ES-I3 (cell line): Measurements from ENCODE around the gene ZNF785.

Experiments used
- H3K36me3 ChIP-seq: 2 replicates; pipeline ENCODE4 v1.6.1; 2013; ENCODE audit warnings: mild to moderate bottlenecking, low read length, control low read depth, moderate library complexity; ENCODE audit not compliant: insufficient read depth
- H3K4me1 ChIP-seq: 2 replicates; pipeline ENCODE4 v1.6.1; 2013; ENCODE audit warnings: mild to moderate bottlenecking, control low read depth, low read length; ENCODE audit not compliant: insufficient read depth
- H3K9ac ChIP-seq: 2 replicates; pipeline ENCODE4 v1.6.1; 2013; ENCODE audit warnings: low read depth, mild to moderate bottlenecking, low read length, moderate library complexity
- H3K9me3 ChIP-seq: 2 replicates; pipeline ENCODE4 v1.6.1; 2013; ENCODE audit warnings: mild to moderate bottlenecking, low read length, moderate library complexity; ENCODE audit not compliant: control insufficient read depth, insufficient read depth

Gene ZNF785

DNA sequence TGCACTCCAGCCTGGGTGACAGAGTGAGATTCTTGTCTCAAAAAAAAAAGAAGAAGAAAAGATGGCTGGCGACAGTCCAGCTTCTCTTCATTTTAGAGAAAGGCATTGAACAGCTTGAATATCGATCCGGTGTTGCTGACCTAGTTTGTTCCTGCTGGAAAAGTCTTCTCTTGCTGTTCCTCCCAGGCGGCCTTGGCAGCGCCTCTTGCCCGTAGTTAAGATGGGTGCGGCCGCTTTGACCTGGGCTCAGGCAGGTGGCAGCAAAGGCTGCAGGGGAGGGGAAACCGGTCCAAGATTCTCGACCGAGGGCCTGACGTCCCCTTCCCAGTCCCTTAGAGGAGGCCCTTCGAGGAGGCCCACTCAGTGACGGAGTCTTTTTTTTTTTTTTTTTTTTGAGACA, 23.5 kb downstream of the ZNF785 start:
- no peak overlapping the region for H3K9ac ChIP-seq
- no peaks in the 10 kb centered on the region for H3K36me3 ChIP-seq
- no peaks in the 10 kb centered on the region for H3K9me3 ChIP-seq
- H3K4me1 ChIP-seq, result no peaks in the 10 kb centered on the region

DNA sequence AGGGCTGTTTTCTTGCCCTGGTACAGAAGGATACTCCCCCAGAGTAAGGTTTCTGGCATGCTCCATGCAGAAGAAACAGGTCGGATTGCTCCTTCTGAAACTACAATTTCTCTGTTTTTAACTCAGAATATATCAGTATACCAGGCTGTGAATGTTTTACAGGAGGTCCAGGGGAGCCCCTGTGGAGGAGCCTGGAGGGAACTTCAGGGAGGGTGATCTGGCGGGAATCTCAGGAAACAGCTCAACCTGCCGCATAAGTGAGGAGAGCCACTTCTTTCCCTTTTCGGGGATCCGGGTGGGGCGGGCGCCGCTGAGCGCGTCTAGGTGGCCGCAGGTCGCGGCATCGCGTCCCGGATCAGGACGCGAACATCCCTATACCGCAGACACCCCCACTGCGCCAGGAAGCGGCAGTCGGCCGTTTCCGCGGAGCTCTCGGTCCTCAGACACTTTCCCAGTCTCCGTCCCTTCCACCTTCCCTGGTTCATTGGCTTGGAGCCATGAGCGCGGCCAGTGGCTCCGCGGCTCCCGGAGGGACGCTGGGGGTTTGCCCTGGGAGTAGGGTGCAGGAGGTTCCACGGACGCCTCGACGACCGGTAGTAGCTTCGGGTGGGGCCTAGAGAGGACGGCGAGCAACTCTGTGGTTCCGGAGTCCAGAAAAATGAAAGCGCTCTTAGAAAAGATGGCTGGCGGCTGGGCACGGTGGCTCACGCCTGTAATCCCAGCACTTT, 24.2 kb downstream of the ZNF785 start:
- H3K9ac ChIP-seq, result peak overlapping the region; percentile 24; the same call in 1 of the 2 replicates

GRCh38 chr16:30559690-30560089, 25.8 kb downstream of the ZNF785 start:
- H3K4me1 ChIP-seq, result no peaks in the 10 kb centered on the region
- no peaks in the 10 kb centered on the region; the same call in 1 of the 2 replicates for H3K36me3 ChIP-seq
- no peak overlapping the region for H3K9ac ChIP-seq
- H3K9me3 ChIP-seq, result no peaks in the 10 kb centered on the region

More for the DNA sequence above, 24.2 kb downstream of the ZNF785 start:
- Histone ChIP-seq H3K36me3 (no peaks in the 10 kb centered on the region), H3K4me1 (no peaks in the 10 kb centered on the region), H3K9me3 (no peaks in the 10 kb centered on the region)

DNA sequence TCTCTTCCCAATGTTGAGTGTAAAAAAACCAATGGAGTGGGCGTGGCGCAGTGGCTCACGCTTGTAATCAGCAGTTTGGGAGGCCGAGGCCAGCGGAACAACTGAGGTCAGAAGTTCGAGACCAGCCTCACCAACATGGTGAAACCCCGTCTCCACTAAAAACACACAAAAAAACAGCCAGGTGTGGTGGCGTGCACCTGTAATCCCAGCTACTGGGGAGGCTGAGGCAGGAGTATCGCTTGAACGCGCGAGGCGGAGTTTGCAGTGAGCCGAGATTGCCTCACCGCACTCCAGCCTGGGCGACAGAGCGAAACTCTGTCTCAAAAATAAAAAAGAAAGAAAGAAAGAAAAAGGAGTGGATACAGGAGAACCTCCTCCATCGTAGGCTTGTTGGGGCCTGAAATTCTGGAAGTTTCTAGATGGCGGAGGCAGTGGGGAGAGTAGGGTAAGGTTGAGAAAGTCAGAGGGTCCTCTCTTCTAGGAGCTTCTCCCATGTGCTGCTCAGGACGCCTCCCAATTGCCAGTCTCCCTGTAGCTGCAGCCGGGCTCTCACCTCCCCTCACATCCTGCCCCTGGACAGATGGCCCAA, 26.6 kb downstream of the ZNF785 start:
- Histone ChIP-seq H3K9me3 (no peaks in the 10 kb centered on the region), H3K4me1 (no peaks in the 10 kb centered on the region), H3K36me3 (no peaks in the 10 kb centered on the region; the same call in 1 of the 2 replicates), H3K9ac (peak overlapping the region; percentile 79)

GRCh38 chr16:30557957-30558788, 27.3 kb downstream of the ZNF785 start, which contains the start of gene ZNF764:
Gene ZNF764, minus strand, starts transcription at chr16:30558374. Its CDS starts 192 bp downstream, at chr16:30558182.
- H3K9me3 ChIP-seq, result no peaks in the 10 kb centered on the region
- no peaks in the 10 kb centered on the region for H3K4me1 ChIP-seq
- peak within 1 kb of the TSS; percentile 79 for H3K9ac ChIP-seq
- no peaks in the 10 kb centered on the region; the same call in 1 of the 2 replicates for H3K36me3 ChIP-seq

DNA sequence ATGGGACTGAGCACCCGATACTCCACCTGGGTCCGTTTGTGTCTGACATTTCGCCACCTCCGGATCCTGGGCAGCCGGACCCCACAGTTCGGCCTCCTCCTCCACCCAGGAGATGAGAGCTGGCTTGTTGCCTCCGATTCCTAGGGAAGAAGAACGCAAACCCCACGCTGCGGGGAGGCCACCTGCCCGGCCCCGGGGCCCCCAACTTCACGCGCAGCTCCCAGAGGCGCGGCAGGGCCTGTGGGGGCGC, 27.9 kb downstream of the ZNF785 start:
- peak overlapping the region; percentile 79 for H3K9ac ChIP-seq
- no peaks in the 10 kb centered on the region for H3K9me3 ChIP-seq
- H3K4me1 ChIP-seq, result no peaks in the 10 kb centered on the region
- no peaks in the 10 kb centered on the region; the same call in 1 of the 2 replicates for H3K36me3 ChIP-seq

DNA sequence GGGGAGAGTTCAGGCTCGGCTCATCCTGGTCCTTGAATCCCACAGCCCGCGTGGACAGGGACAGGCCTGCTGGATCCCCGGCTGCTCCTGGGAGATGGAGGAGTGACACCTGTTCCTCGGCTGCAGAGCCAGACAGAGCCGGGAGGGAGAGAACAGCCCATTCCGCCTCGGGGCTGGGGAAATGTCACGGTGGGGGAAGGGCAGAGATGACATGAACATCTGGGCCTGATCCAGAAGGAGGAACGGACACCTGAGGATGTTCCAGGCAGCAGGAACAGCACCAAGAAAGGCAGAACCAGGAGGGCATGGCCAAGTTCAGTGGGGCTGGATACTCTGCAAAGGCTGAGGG, 29.4 kb downstream of the ZNF785 start:
- Histone ChIP-seq H3K4me1 (no peaks in the 10 kb centered on the region), H3K36me3 (no peaks in the 10 kb centered on the region; the same call in 1 of the 2 replicates), H3K9ac (no peak overlapping the region), H3K9me3 (no peaks in the 10 kb centered on the region)

- H3K9me3 ChIP-seq, result no peaks in the 10 kb centered on the region
- no peaks in the 10 kb centered on the region for H3K4me1 ChIP-seq
- no peak overlapping the region for H3K9ac ChIP-seq
- no peaks in the 10 kb centered on the region; the same call in 1 of the 2 replicates for H3K36me3 ChIP-seq
These were observed 30.0 kb downstream of the ZNF785 start for GRCh38 chr16:30555315-30556124.

GRCh38 chr16:30554557-30555314, 30.8 kb downstream of the ZNF785 start:
- no peaks in the 10 kb centered on the region for H3K4me1 ChIP-seq
- no peaks in the 10 kb centered on the region; the same call in 1 of the 2 replicates for H3K36me3 ChIP-seq
- H3K9ac ChIP-seq, result no peak overlapping the region
- H3K9me3 ChIP-seq, result no peaks in the 10 kb centered on the region

DNA sequence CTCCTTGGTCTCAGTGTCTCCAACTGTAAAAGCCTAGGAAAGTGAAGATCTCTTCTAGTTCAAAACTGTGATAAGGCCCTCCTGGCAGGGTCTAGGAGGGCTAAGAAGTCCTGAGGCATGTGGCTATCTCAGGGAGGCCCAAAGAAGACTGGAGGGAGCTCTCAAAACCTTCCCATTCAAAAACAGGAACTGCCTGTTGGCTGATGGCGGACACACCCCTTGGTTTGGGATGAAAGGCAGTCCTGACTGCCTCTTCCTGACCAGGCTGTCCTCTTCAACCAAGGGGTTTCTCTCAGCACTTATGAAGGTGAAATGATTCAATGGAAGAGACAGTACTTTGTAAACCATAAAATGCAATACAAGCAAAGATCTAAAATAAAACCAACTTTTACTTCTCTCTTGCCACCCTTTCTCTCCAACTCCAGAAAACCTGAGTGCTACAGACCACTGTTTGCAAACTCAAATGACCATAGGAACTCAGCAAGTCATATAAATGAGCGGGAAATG, 32.1 kb downstream of the ZNF785 start:
- Histone ChIP-seq H3K4me1 (peaks cover 9% of the 10 kb centered on the region), H3K36me3 (no peaks in the 10 kb centered on the region; the same call in 1 of the 2 replicates)

DNA sequence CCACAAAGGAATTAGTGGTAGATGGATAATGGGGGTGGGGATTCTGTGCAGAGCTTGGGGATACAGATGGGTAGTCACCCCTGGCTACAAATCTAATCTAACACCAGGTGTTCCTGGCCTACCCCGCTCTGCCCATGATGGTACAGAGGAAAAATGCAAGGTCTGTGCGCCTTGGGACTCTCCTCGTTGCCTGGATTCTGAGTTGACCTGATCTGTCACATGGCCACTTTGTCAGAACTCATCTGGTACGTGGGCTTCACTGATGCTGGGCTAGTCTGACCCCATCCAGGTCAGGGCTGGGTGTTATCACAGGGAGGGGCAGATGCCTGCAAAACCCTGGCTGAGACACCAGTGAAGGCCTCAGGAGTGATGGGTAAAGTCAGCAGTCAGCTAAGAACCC, 32.5 kb downstream of the ZNF785 start:
- Histone ChIP-seq H3K9ac (no peak overlapping the region), H3K4me1 (peaks cover 11% of the 10 kb centered on the region), H3K9me3 (no peaks in the 10 kb centered on the region), H3K36me3 (no peaks in the 10 kb centered on the region; the same call in 1 of the 2 replicates)

More for the DNA sequence above, 32.1 kb downstream of the ZNF785 start:
- Histone ChIP-seq H3K9me3 (no peaks in the 10 kb centered on the region), H3K9ac (no peak overlapping the region)

GRCh38 chr16:30551781-30552180, 33.7 kb downstream of the ZNF785 start:
- Histone ChIP-seq H3K4me1 (peaks cover 11% of the 10 kb centered on the region), H3K9me3 (no peaks in the 10 kb centered on the region), H3K36me3 (no peaks in the 10 kb centered on the region; the same call in 1 of the 2 replicates), H3K9ac (no peak overlapping the region)

- Histone ChIP-seq H3K9ac (no peak overlapping the region), H3K4me1 (peaks cover 13% of the 10 kb centered on the region)
These were observed 36.9 kb downstream of the ZNF785 start for GRCh38 chr16:30548416-30549253.

More at GRCh38 chr16:30548416-30549253, 36.9 kb downstream of the ZNF785 start:
- Histone ChIP-seq H3K9me3 (no peaks in the 10 kb centered on the region), H3K36me3 (no peaks in the 10 kb centered on the region)
